Endothelial cell (in vitro differentiated cells): ENCODE results near the gene ARHGEF39. TPM values are rescaled to one million over a fixed set of nuclear protein-coding genes. Genes with fewer than 3 reads are reported as not detected.

Experiments used
- DNase-seq: peaks from one replicate; pipeline ENCODE4 v3.0.0; 2021; ENCODE audit warnings: low spot score
- H3K27ac Mint-ChIP-seq: one replicate; pipeline ENCODE4 v1.8.0; 2021; ENCODE audit warnings: mixed read lengths, inconsistent platforms; ENCODE audit not compliant: unreplicated experiment
- H3K27me3 Mint-ChIP-seq: one replicate; pipeline ENCODE4 v1.8.0; 2021; ENCODE audit warnings: mild to moderate bottlenecking, moderate library complexity, mixed read lengths, inconsistent platforms; ENCODE audit not compliant: unreplicated experiment
- H3K36me3 Mint-ChIP-seq: one replicate; pipeline ENCODE4 v1.8.0; 2021; ENCODE audit warnings: mild to moderate bottlenecking, low read depth, mixed read lengths, inconsistent platforms; ENCODE audit not compliant: unreplicated experiment
- H3K4me1 Mint-ChIP-seq: one replicate; pipeline ENCODE4 v1.8.0; 2021; ENCODE audit warnings: mild to moderate bottlenecking, mixed read lengths, inconsistent platforms; ENCODE audit not compliant: unreplicated experiment
- H3K4me3 Mint-ChIP-seq: one replicate; pipeline ENCODE4 v1.8.0; 2021; ENCODE audit warnings: mild to moderate bottlenecking, mixed read lengths, inconsistent platforms; ENCODE audit not compliant: unreplicated experiment
- H3K9me3 Mint-ChIP-seq: one replicate; pipeline ENCODE4 v1.8.0; 2021; ENCODE audit warnings: mixed read lengths, inconsistent platforms; ENCODE audit not compliant: unreplicated experiment
- total RNA-seq: library from RNA; stranded (reverse); fragmentation: NEBNext Ultra II Directional; extraction: Animal tissue kit (Norgen Biotek cat#: 25700); gene quantifications from one replicate; pipeline ENCODE4 v1.2.1, GENCODE V29; 2021; ENCODE audit not compliant: unreplicated experiment
- TF ChIP-seq, protein P1 (sequence below): fragments of 200-600 bp; sonication (generic); IDR thresholded peaks from one replicate; pipeline ENCODE4 v1.5.0; 2021; ENCODE audit warnings: antibody characterized with exemption; ENCODE audit not compliant: unreplicated experiment

ARHGEF39 gene
- total RNA-seq, 1 donor from 2014 or later: 1.4 TPM

DNA sequence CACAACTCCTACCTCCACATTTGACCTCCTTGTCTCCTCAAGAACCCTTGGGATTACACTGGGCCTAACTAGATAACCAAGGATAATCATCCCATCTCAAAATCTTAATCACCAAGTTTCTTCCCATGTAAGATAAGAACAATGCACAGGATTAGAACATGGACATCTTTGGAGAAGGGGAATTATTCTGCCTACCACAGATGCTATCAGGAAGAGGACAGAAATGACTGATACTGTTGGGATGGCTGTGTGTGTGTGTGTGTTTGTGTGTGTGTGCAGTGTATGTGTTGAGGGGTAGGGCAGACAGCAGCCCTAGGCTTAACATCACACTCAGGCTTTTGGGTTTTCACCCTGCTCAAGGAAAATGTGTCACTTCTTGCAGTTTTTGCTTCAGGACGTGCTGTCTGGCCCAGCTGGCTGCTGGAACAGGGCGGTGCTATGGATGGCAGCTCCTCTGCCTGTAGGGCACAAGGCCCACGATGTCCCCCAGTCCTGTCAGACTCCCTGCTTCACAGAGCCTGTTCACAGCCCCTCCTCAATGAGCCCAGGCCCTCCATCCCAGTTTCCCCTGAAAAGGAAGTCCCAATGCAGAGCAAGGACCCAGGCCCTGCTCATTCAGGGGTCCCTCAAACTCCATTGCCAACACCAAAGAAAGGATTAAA lies 16.5 kb upstream of the ARHGEF39 start:
- peaks cover 41% of the 10 kb centered on the region for H3K4me1 Mint-ChIP-seq
- H3K4me3 Mint-ChIP-seq: no peak overlapping the region

DNA sequence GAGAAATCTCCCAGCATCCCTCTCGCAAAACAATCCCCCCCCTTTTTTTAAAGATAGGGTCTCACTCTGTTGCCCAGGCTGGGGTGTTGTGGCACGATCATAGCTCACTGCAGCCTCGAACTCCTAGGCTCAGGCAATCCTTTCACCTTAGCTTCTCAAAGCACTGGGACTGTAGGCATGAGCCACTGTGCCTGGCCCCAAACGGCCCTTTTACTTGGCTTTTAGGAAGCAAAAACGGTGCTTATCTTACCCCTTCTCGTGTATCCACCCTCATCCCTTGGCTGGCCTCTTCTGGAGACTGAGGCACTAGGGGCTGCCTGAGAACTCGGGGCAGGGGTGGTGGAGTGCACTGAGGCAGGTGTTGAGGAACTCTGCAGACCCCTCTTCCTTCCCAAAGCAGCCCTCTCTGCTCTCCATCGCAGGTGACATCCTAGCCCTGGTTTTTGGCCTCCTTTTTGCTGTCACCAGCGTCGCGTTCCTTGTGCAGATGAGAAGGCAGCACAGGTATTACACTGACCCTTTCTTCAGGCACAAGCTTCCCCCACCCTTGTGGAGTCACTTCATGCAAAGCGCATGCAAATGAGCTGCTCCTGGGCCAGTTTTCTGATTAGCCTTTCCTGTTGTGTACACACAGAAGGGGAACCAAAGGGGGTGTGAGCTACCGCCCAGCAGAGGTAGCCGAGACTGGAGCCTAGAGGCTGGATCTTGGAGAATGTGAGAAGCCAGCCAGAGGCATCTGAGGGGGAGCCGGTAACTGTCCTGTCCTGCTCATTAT lies 15.5 kb upstream of the ARHGEF39 start:
- DNase-seq: no peak
- Mint-ChIP-seq H3K4me1 (peaks cover 43% of the 10 kb centered on the region), H3K27ac (no peak overlapping the region), H3K4me3 (no peak overlapping the region), H3K9me3 (no peaks in the 10 kb centered on the region), H3K27me3 (peaks cover 10% of the 10 kb centered on the region), H3K36me3 (peaks cover 28% of the 10 kb centered on the region)
- TF ChIP-seq, protein P1, sequence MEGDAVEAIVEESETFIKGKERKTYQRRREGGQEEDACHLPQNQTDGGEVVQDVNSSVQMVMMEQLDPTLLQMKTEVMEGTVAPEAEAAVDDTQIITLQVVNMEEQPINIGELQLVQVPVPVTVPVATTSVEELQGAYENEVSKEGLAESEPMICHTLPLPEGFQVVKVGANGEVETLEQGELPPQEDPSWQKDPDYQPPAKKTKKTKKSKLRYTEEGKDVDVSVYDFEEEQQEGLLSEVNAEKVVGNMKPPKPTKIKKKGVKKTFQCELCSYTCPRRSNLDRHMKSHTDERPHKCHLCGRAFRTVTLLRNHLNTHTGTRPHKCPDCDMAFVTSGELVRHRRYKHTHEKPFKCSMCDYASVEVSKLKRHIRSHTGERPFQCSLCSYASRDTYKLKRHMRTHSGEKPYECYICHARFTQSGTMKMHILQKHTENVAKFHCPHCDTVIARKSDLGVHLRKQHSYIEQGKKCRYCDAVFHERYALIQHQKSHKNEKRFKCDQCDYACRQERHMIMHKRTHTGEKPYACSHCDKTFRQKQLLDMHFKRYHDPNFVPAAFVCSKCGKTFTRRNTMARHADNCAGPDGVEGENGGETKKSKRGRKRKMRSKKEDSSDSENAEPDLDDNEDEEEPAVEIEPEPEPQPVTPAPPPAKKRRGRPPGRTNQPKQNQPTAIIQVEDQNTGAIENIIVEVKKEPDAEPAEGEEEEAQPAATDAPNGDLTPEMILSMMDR: no peak

More for the DNA sequence above, 16.5 kb upstream of the ARHGEF39 start:
- Mint-ChIP-seq H3K27ac (no peak overlapping the region), H3K9me3 (no peaks in the 10 kb centered on the region), H3K36me3 (peaks cover 28% of the 10 kb centered on the region), H3K27me3 (peaks cover 8% of the 10 kb centered on the region)
- DNase-seq: no peak
- TF ChIP-seq, protein P1: no peak

DNA sequence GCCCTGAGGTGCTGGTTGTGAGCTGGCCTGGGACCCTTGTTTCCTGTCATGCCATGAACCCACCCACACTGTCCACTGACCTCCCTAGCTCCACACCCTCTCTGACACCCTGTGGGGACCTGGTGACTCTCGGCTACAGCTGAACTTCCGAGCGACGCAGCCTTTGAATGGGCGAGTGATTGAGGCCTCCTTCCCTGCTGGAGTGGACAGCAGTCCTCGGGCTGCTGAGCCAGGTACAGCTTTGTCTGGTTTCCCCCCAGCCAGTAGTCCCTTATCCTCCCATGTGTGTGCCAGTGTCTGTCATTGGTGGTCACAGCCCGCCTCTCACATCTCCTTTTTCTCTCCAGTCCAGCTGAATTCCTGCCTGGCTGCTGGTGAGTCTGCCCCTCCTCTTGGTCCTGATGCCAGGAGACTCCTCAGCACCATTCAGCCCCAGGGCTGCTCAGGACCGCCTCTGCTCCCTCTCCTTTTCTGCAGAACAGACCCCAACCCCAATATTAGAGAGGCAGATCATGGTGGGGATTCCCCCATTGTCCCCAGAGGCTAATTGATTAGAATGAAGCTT lies 14.9 kb upstream of the ARHGEF39 start:
- no peaks in the 10 kb centered on the region for H3K9me3 Mint-ChIP-seq
- no peak overlapping the region for H3K4me3 Mint-ChIP-seq
- TF ChIP-seq, protein P1: no peak
- H3K27me3 Mint-ChIP-seq: peaks cover 10% of the 10 kb centered on the region
- peaks cover 43% of the 10 kb centered on the region for H3K4me1 Mint-ChIP-seq
- H3K27ac Mint-ChIP-seq: no peak overlapping the region
- no peak for DNase-seq
- H3K36me3 Mint-ChIP-seq: peaks cover 28% of the 10 kb centered on the region

DNA sequence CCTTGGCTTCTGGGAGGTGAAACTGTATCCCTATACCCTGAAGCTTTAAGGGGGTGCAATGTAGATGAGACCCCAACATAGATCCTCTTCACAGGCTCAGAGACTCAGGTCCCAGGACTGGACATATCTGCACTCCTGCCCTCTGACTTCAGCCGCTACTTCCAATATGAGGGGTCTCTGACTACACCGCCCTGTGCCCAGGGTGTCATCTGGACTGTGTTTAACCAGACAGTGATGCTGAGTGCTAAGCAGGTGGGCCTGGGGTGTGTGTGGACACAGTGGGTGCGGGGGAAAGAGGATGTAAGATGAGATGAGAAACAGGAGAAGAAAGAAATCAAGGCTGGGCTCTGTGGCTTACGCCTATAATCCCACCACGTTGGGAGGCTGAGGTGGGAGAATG lies 14.1 kb upstream of the ARHGEF39 start:
- Mint-ChIP-seq H3K4me3 (peak overlapping the region; percentile 37), H3K4me1 (peaks cover 45% of the 10 kb centered on the region), H3K9me3 (no peaks in the 10 kb centered on the region), H3K27ac (no peak overlapping the region), H3K36me3 (peaks cover 22% of the 10 kb centered on the region), H3K27me3 (peaks cover 10% of the 10 kb centered on the region)
- TF ChIP-seq, protein P1: no peak
- no peak for DNase-seq
